NCI-H446 (cell line): ENCODE measurements around the gene MESP1.
A peak's percentile ranks its signal among the peaks of the same experiment; 100 is the strongest.
"Not testable (repeated sequence)": the region's sequence is repeated elsewhere in the genome, so short reads cannot be mapped to it uniquely, and the experiment has no call there.

Source experiments
- DNase-seq, 2 experiments: peaks; one replicate each; lab custom pipeline; 2025; lab: John Stamatoyannopoulos, UW

The MESP1 gene

GRCh38 chr15:89750560-89751542, at the start of gene MESP1:
MESP1 (minus strand) TSS chr15:89751249; CDS start chr15:89751231, 18 bp downstream.
- peak; percentile 58 to 91 for DNase-seq

- DNase-seq = no peak
These were observed 49.0 kb upstream of the MESP1 start for GRCh38 chr15:89799918-89800498.

- DNase-seq = no peak
These were observed 48.2 kb upstream of the MESP1 start for GRCh38 chr15:89799011-89799911.

- DNase-seq = no peak
These were observed 46.7 kb upstream of the MESP1 start for GRCh38 chr15:89797678-89798201.

- DNase-seq = no peak
These were observed 44.9 kb upstream of the MESP1 start for GRCh38 chr15:89795996-89796395.

GRCh38 chr15:89794627-89795241, 43.7 kb upstream of the MESP1 start:
- no peak for DNase-seq

- DNase-seq = no peak
These were observed 41.2 kb upstream of the MESP1 start for GRCh38 chr15:89792106-89792805.

GRCh38 chr15:89790661-89791060, 39.6 kb upstream of the MESP1 start:
- DNase-seq = no peak

- DNase-seq = no peak
These were observed 39.2 kb upstream of the MESP1 start for GRCh38 chr15:89790206-89790605.

- DNase-seq = not testable (repeated sequence)
These were observed 37.5 kb upstream of the MESP1 start for GRCh38 chr15:89788585-89788984.

GRCh38 chr15:89787944-89788343, 36.9 kb upstream of the MESP1 start:
- no peak for DNase-seq

GRCh38 chr15:89785774-89786140, 34.7 kb upstream of the MESP1 start:
- DNase-seq = no peak

GRCh38 chr15:89785064-89785773, 34.2 kb upstream of the MESP1 start:
- no peak for DNase-seq

- DNase-seq = no peak
These were observed 33.6 kb upstream of the MESP1 start for GRCh38 chr15:89784686-89784960.

- no peak for DNase-seq
These were observed 33.0 kb upstream of the MESP1 start for GRCh38 chr15:89783861-89784685.

GRCh38 chr15:89783111-89783860, 32.2 kb upstream of the MESP1 start:
- peak in 1 of 2 experiments; percentile 13 for DNase-seq

GRCh38 chr15:89782619-89782950, 31.5 kb upstream of the MESP1 start:
- DNase-seq = not testable (repeated sequence)

- DNase-seq = no peak
These were observed 31.0 kb upstream of the MESP1 start for GRCh38 chr15:89781891-89782618.
